KMS-11 (cell line): ENCODE results near the gene RPP30.

Experiments
- H2AFZ ChIP-seq: fragments of 200-600 bp; sonication (generic); 2 replicates; pipeline ENCODE4 v1.6.1; 2016; ENCODE audit warnings: antibody characterized with exemption, mixed run types, low read depth
- H3K27ac ChIP-seq: fragments of 200-600 bp; sonication (generic); 2 replicates; pipeline ENCODE4 v1.6.1; 2016; ENCODE audit warnings: mild to moderate bottlenecking, mixed run types
- H3K27me3 ChIP-seq: fragments of 200-600 bp; sonication (generic); 2 replicates; pipeline ENCODE4 v1.6.1; 2017; ENCODE audit warnings: mild to moderate bottlenecking, low read depth, mixed run types, moderate library complexity; ENCODE audit not compliant: insufficient read depth
- H3K36me3 ChIP-seq: fragments of 200-600 bp; sonication (generic); 2 replicates; pipeline ENCODE4 v1.6.1; 2017; ENCODE audit warnings: mild to moderate bottlenecking, mixed run types; ENCODE audit not compliant: insufficient read depth
- H3K4me1 ChIP-seq: fragments of 200-600 bp; sonication (generic); 2 replicates; pipeline ENCODE4 v1.6.1; 2016; ENCODE audit warnings: mild to moderate bottlenecking, low read depth, mixed run types; ENCODE audit not compliant: poor library complexity, severe bottlenecking
- H3K4me2 ChIP-seq: fragments of 200-600 bp; sonication (generic); 2 replicates; pipeline ENCODE4 v1.7.0; 2016; ENCODE audit warnings: mild to moderate bottlenecking, mixed run types
- H3K4me3 ChIP-seq: fragments of 200-600 bp; sonication (generic); IDR thresholded peaks from 2 replicates; pipeline ENCODE4 v1.6.1; 2017; ENCODE audit warnings: low read depth, low read length, mixed read lengths; ENCODE audit not compliant: insufficient read depth
- H3K79me2 ChIP-seq: fragments of 200-600 bp; sonication (generic); 2 replicates; pipeline ENCODE4 v1.6.1; 2016; ENCODE audit warnings: low read depth, mixed run types; ENCODE audit not compliant: insufficient read depth
- H3K9ac ChIP-seq: fragments of 200-600 bp; sonication (generic); 2 replicates; pipeline ENCODE4 v1.6.1; 2016; ENCODE audit warnings: mild to moderate bottlenecking, mixed run types
- H4K20me1 ChIP-seq: fragments of 200-600 bp; sonication (generic); 2 replicates; pipeline ENCODE4 v1.6.1; 2016; ENCODE audit warnings: mild to moderate bottlenecking, mixed run types; ENCODE audit not compliant: insufficient read depth
- TF ChIP-seq, protein P1 (sequence below): fragments of 200-600 bp; sonication (generic); conservative IDR thresholded peaks from 2 replicates; pipeline ENCODE4 v1.6.1; 2017; ENCODE audit warnings: low read depth, mild to moderate bottlenecking, antibody characterized with exemption, low read length, moderate library complexity, mixed read lengths

The RPP30 gene

DNA sequence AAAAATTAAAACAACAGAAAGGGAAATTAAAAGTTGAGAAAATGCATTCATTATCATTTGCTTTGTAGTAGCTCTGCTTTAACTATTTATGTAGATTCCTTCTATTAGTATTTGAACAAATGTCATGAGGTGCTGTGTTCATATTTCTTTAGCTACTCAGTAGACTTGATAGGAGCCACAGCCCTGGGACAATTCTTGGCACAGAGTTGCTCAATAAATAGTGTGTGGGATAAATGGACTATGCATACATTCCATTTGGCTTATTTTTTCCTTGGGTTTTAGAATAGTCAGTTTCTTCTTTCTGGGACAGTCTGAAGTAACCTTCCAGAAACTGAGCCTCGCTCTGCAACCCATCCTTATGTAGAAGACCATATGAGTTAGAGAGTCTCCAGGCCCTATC lies 13.4 kb downstream of the RPP30 start:
- Histone ChIP-seq H3K36me3 (0 out of 2 replicates have a peak, but pooled peaks cover 6% of the 10 kb centered on the region), H3K79me2 (no peaks in the 10 kb centered on the region), H3K4me2 (no peak overlapping the region), H2AFZ (no peak overlapping the region), H3K4me1 (no peaks in the 10 kb centered on the region), H3K27me3 (no peaks in the 10 kb centered on the region), H4K20me1 (no peaks in the 10 kb centered on the region), H3K9ac (no peak overlapping the region), H3K4me3 (no peak overlapping the region), H3K27ac (no peak overlapping the region)
- TF ChIP-seq, protein P1, sequence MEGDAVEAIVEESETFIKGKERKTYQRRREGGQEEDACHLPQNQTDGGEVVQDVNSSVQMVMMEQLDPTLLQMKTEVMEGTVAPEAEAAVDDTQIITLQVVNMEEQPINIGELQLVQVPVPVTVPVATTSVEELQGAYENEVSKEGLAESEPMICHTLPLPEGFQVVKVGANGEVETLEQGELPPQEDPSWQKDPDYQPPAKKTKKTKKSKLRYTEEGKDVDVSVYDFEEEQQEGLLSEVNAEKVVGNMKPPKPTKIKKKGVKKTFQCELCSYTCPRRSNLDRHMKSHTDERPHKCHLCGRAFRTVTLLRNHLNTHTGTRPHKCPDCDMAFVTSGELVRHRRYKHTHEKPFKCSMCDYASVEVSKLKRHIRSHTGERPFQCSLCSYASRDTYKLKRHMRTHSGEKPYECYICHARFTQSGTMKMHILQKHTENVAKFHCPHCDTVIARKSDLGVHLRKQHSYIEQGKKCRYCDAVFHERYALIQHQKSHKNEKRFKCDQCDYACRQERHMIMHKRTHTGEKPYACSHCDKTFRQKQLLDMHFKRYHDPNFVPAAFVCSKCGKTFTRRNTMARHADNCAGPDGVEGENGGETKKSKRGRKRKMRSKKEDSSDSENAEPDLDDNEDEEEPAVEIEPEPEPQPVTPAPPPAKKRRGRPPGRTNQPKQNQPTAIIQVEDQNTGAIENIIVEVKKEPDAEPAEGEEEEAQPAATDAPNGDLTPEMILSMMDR: no peak

DNA sequence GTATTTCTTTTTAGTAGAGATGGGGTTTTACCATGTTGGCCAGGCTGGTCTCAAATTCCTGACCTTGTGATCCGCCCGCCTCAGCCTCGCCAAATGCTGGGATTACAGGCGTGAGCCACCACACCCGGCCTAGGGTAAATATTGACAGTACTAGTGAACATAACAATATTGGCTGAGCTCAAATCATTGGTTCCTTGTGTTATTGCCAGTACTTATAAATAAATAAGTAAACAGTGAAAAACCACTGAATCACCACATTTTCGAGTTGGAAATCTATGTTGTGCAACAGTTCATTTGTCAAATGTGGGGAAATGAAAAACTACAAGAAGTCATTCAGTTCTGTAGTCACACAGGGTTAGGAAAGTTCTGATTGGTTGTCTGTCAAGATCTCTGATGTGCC lies 15.8 kb downstream of the RPP30 start:
- TF ChIP-seq, protein P1: no peak
- no peaks in the 10 kb centered on the region for H4K20me1 ChIP-seq
- H3K4me1 ChIP-seq: no peaks in the 10 kb centered on the region
- H3K27ac ChIP-seq: no peak overlapping the region
- 0 out of 2 replicates have a peak, but pooled peaks cover 6% of the 10 kb centered on the region for H3K36me3 ChIP-seq
- no peaks in the 10 kb centered on the region for H3K27me3 ChIP-seq
- no peak overlapping the region for H3K4me3 ChIP-seq
- no peaks in the 10 kb centered on the region for H3K79me2 ChIP-seq
- no peak overlapping the region for H2AFZ ChIP-seq
- no peak overlapping the region for H3K9ac ChIP-seq
- H3K4me2 ChIP-seq: no peak overlapping the region

DNA sequence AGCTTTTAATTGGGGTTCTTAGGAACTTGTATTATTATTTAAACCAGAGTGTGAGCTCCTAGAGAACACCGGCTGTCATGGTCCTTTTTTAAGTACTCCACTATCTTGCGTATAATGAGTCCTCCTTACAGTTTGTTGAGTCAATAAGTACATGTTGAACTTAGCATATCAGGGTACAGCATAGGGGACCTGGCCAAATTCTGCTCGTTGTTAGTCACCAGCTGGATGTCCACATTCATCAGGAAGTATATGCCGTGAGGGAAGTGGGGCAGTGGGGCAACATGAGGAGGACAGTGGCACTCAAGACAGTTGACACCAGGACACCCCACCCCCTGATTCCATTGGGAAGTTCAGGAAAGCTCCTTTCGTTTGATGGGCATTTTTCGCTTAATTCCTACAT lies 16.6 kb downstream of the RPP30 start:
- Histone ChIP-seq H3K9ac (no peak overlapping the region), H3K4me2 (no peak overlapping the region), H3K79me2 (no peaks in the 10 kb centered on the region), H3K36me3 (0 out of 2 replicates have a peak, but pooled peaks cover 6% of the 10 kb centered on the region), H3K27ac (no peak overlapping the region), H4K20me1 (no peaks in the 10 kb centered on the region), H3K27me3 (no peaks in the 10 kb centered on the region), H3K4me1 (no peaks in the 10 kb centered on the region), H2AFZ (no peak overlapping the region), H3K4me3 (no peak overlapping the region)
- TF ChIP-seq, protein P1: no peak

DNA sequence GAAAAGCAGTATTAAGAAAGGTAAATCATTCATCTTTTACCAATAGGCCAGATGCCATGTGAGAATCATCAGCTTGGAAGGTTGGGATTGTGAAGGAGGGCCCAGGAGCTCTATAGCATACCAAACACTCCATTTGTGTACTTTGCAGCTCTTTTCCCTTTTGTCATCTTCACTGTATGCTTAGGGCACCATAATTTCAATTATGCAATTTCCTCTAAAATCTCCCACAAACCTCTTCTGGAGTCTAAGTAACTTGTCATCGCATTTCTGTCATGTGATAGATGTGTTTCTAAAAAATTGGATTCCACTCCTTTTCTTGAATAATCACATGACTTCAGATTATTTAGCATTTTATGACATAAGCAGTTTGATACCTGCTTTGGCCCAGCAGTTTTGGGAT lies 17.9 kb downstream of the RPP30 start:
- no peak overlapping the region for H3K4me3 ChIP-seq
- H3K27me3 ChIP-seq: no peaks in the 10 kb centered on the region
- H2AFZ ChIP-seq: no peak overlapping the region
- H3K4me1 ChIP-seq: no peaks in the 10 kb centered on the region
- H3K79me2 ChIP-seq: no peaks in the 10 kb centered on the region
- H3K4me2 ChIP-seq: no peak overlapping the region
- no peaks in the 10 kb centered on the region for H4K20me1 ChIP-seq
- TF ChIP-seq, protein P1: no peak
- no peak overlapping the region for H3K9ac ChIP-seq
- 0 out of 2 replicates have a peak, but pooled peaks cover 6% of the 10 kb centered on the region for H3K36me3 ChIP-seq
- no peak overlapping the region for H3K27ac ChIP-seq
